Endothelial cell of umbilical vein (primary cell): Measurements from ENCODE around the gene RLF. TPM values are rescaled to one million over a fixed set of nuclear protein-coding genes. Genes with fewer than 3 reads are reported as not detected.
A peak's percentile ranks its signal among the peaks of the same experiment; 100 is the strongest.

Source experiments
- BruUV-seq: library from RNA; stranded (reverse); fragments of 400-500 nt; replicated peaks from 2 replicates; lab custom pipeline; 2021; lab: Mats Ljungman, UMichigan
- CTCF ChIA-PET: fragments of 300-600, 350-600 bp; sonication (Branson Sonifier 250); formaldehyde crosslinking; loops from one replicate; lab custom pipeline; 2021; ENCODE audit warnings: antibody characterized with exemption, inconsistent platforms; lab: Charles Lee
- POLR2A ChIA-PET: fragments of 300-600, 350-600 bp; sonication (Branson Sonifier 250); formaldehyde crosslinking; loops from one replicate; lab custom pipeline; 2021; ENCODE audit warnings: antibody characterized with exemption, inconsistent platforms; lab: Charles Lee
- DNase-seq: peaks from one replicate; pipeline ENCODE4 v3.0.0-alpha.2; 2011; ENCODE audit warnings: low read depth, low spot score
- FAIRE-seq: peaks from 2 replicates; lab custom pipeline; 2011; peaks lifted over from hg19 to GRCh38; lab: Jason Lieb, UNC
- H2AFZ ChIP-seq: 2 replicates; pipeline ENCODE4 v1.6.0; 2012; ENCODE audit warnings: low read depth, low read length, control low read depth, inconsistent platforms
- H3K27ac ChIP-seq: 2 replicates; pipeline ENCODE4 v1.5.1; 2011; ENCODE audit warnings: low read depth, mild to moderate bottlenecking, control low read depth, low read length, moderate library complexity; ENCODE audit not compliant: insufficient read depth
- H3K27me3 ChIP-seq, 2 experiments: 2 replicates each; pipeline versions ENCODE4 v1.6.0 to v1.6.1; 2011; ENCODE audit warnings: low read length in 2 of 2, mixed read lengths in 1 of 2; ENCODE audit not compliant: control insufficient read depth in 2 of 2, insufficient read depth in 2 of 2
- H3K36me3 ChIP-seq, 2 experiments: 2 replicates in 1 of 2; 3 replicates in 1 of 2; pipeline ENCODE4 v1.5.1; 2011; ENCODE audit warnings: low read length in 2 of 2, mild to moderate bottlenecking in 1 of 2, moderate library complexity in 1 of 2; ENCODE audit not compliant: control insufficient read depth in 2 of 2, insufficient read depth in 2 of 2; ENCODE audit errors: extremely low read depth in 1 of 2
- H3K4me1 ChIP-seq: 3 replicates; pipeline ENCODE4 v1.5.1; 2011; ENCODE audit warnings: mild to moderate bottlenecking, low read length; ENCODE audit not compliant: control insufficient read depth, insufficient read depth; ENCODE audit errors: extremely low read depth
- H3K4me2 ChIP-seq: 2 replicates; pipeline ENCODE4 v1.6.1; 2011; ENCODE audit warnings: low read length, control low read depth, mixed read lengths; ENCODE audit not compliant: insufficient read depth
- H3K4me3 ChIP-seq, 3 experiments: fragments of 200-600 bp in 1 of 3; sonication (generic), shearing (Covaris generic) in 1 of 3; replicated peaks in 1 of 3; 2 replicates each; pipeline ENCODE4 v1.5.1; 2011 to 2016; ENCODE audit warnings: control low read depth in 3 of 3, low read length in 3 of 3, mild to moderate bottlenecking in 2 of 3, inconsistent platforms in 1 of 3, low read depth in 1 of 3, moderate library complexity in 1 of 3; ENCODE audit not compliant: insufficient read depth in 1 of 3
- H3K79me2 ChIP-seq: 2 replicates; pipeline ENCODE4 v1.6.0; 2012; ENCODE audit warnings: low read length, inconsistent platforms; ENCODE audit not compliant: control insufficient read depth, insufficient read depth
- H3K9ac ChIP-seq: replicated peaks from 2 replicates; pipeline ENCODE3; 2011; ENCODE audit warnings: low read length, control low read depth; ENCODE audit not compliant: insufficient read depth; ENCODE audit errors: extremely low read depth
- H3K9me1 ChIP-seq: replicated peaks from 3 replicates; pipeline ENCODE4 v1.6.0; 2011; ENCODE audit warnings: mild to moderate bottlenecking, low read length; ENCODE audit not compliant: control insufficient read depth, insufficient read depth; ENCODE audit errors: extremely low read depth
- H3K9me3 ChIP-seq: replicated peaks from 2 replicates; pipeline ENCODE4 v1.5.1; 2012; ENCODE audit warnings: low read length, inconsistent platforms; ENCODE audit not compliant: control insufficient read depth, insufficient read depth
- H4K20me1 ChIP-seq: replicated peaks from 2 replicates; pipeline ENCODE3; 2011; ENCODE audit warnings: mild to moderate bottlenecking, low read length; ENCODE audit not compliant: control insufficient read depth, insufficient read depth; ENCODE audit errors: extremely low read depth
- FOS ChIP-seq: IDR thresholded peaks from 2 replicates; pipeline ENCODE4 v1.6.1; 2011; ENCODE audit warnings: mild to moderate bottlenecking, low read length, moderate library complexity, borderline replicate concordance; ENCODE audit not compliant: insufficient read depth
- GATA2 ChIP-seq: IDR thresholded peaks from 2 replicates; pipeline ENCODE4 v1.7.0; 2011; ENCODE audit warnings: low read depth, mild to moderate bottlenecking, moderate library complexity, mixed read lengths, low read length; ENCODE audit not compliant: insufficient read length, insufficient read depth
- JUN ChIP-seq: IDR thresholded peaks from 2 replicates; pipeline ENCODE4 v1.6.1; 2011; ENCODE audit warnings: borderline replicate concordance, low read depth; ENCODE audit not compliant: insufficient read length, insufficient read depth
- MYC ChIP-seq: IDR thresholded peaks from one replicate; pipeline ENCODE4 v1.6.1; 2011; ENCODE audit warnings: mild to moderate bottlenecking, low read depth, low read length
- POLR2A ChIP-seq: IDR thresholded peaks from 2 replicates; pipeline ENCODE4 v1.6.1; 2012; ENCODE audit warnings: low read depth, mild to moderate bottlenecking, control low read depth, low read length
- POLR2AphosphoS5 ChIP-seq: IDR thresholded peaks from 2 replicates; pipeline ENCODE4 v1.6.1; 2012; ENCODE audit warnings: low read depth, mild to moderate bottlenecking, control low read depth, low read length, moderate library complexity; ENCODE audit not compliant: insufficient read depth
- dilution Hi-C: fragments of 300-500 bp; cut with MboI; formaldehyde crosslinking; loops from one replicate; pipeline ENCODE4 v1.15.0; 2019; ENCODE audit warnings: low sequenced_read_pairs; ENCODE audit not compliant: extremely low pct_ligation_motif_present
- intact Hi-C: fragments of 100-400 bp; cut with micrococcal nuclease; formaldehyde crosslinking; loops from one replicate; pipeline ENCODE4 v1.10.0; 2022
- polyA plus RNA-seq, 4 experiments: library from polyadenylated mRNA; depleted of rRNA in 3 of 4; stranded (reverse) in 3 of 4; unstranded in 1 of 4; fragments of >200 nt; gene quantifications; 2 replicates each; pipeline versions ENCODE4 v1.2.1 to v1.2.3, GENCODE V29; 2011 to 2012; ENCODE audit warnings: missing spikeins in 1 of 4
- total RNA-seq: library from RNA; stranded (reverse); gene quantifications from 2 replicates; pipeline ENCODE4 v1.2.3, GENCODE V29; 2021
- TF ChIP-seq, protein P1 (sequence below), 2 donors: IDR thresholded peaks; 1 replicate in 1 of 2; 2 replicates in 1 of 2; pipeline ENCODE4 v1.5.1; 2011; ENCODE audit warnings: low read length in 2 of 2, mild to moderate bottlenecking in 2 of 2, moderate library complexity in 2 of 2, control low read depth in 1 of 2, inconsistent platforms in 1 of 2, low read depth in 1 of 2; ENCODE audit not compliant: insufficient read depth in 1 of 2; ENCODE audit errors: extremely low read depth in 1 of 2
- TF ChIP-seq, protein P2 (sequence below): IDR thresholded peaks from 2 replicates; pipeline ENCODE4 v1.6.1; 2011; ENCODE audit not compliant: insufficient read depth, insufficient read length

The RLF gene
- total and polyA plus RNA-seq, 2 donors (not counting 3 experiments of a cell fraction or from before 2014, with no cell fraction given), result 2.7 to 9.4 TPM

DNA sequence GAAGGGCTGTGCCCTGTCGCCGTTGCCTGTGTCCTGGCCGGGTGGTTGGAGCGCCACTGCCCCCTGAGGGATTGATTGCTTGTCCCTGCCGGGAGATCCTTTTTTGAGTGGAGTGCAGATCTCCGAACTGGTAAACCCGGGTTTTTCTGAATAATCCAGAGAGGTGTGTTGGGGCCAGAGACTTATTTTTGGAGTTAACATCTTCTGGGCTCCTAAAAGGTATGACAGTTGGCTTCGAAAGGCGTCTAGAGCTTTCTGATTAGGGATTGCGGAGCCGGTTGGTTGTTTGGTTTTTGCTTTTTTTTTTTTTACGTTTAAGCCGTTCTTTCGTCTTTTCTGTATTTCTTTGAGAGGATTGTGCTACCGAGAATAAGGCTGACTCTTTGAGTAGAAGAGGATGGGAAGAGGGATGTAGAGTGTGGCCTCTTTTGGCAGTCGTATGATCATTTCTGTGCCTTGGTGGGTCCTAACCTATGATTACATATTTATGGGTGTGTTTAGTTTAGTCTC is 756 bp downstream of the RLF start:
- peak; percentile 42 for DNase-seq
- Histone ChIP-seq H3K9me1 (no peaks in the 10 kb centered on the region), H3K4me3 (peak overlapping the region; percentile 66 to 93 (median 87)), H3K27me3 (peaks cover 2 to 5% of the 10 kb centered on the region in 2 experiments), H3K36me3 (no peaks in the 10 kb centered on the region), H3K9ac (peak overlapping the region; percentile 93), H3K27ac (peak overlapping the region; percentile 79), H3K4me2 (peak overlapping the region; percentile 93), H3K9me3 (no peaks in the 10 kb centered on the region), H4K20me1 (peaks cover 2% of the 10 kb centered on the region), H3K4me1 (peaks cover 15% of the 10 kb centered on the region), H2AFZ (peak overlapping the region; percentile 85), H3K79me2 (peaks cover 53% of the 10 kb centered on the region)
- ChIA-PET POLR2A (no interaction called here), CTCF (interaction anchor here (0.5 to 3.5 kb wide), 10 partner anchors 9 to 276 kb away, joined by 3 to 18 read pairs (median 6); no protein-coding TSS in a partner anchor)
- no peak for FAIRE-seq
- no TSS peak for BruUV-seq
- dilution Hi-C loops, result no loop called here
- TF ChIP-seq, protein P1, sequence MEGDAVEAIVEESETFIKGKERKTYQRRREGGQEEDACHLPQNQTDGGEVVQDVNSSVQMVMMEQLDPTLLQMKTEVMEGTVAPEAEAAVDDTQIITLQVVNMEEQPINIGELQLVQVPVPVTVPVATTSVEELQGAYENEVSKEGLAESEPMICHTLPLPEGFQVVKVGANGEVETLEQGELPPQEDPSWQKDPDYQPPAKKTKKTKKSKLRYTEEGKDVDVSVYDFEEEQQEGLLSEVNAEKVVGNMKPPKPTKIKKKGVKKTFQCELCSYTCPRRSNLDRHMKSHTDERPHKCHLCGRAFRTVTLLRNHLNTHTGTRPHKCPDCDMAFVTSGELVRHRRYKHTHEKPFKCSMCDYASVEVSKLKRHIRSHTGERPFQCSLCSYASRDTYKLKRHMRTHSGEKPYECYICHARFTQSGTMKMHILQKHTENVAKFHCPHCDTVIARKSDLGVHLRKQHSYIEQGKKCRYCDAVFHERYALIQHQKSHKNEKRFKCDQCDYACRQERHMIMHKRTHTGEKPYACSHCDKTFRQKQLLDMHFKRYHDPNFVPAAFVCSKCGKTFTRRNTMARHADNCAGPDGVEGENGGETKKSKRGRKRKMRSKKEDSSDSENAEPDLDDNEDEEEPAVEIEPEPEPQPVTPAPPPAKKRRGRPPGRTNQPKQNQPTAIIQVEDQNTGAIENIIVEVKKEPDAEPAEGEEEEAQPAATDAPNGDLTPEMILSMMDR (IDR thresholded peaks at IDR 0.05; ENCODE audit: extremely low read depth in 1 of 2, insufficient read depth in 1 of 2, low read depth in 1 of 2, low read length in 2 of 2), result peak in 1 of 2 donors; percentile 6
- TF ChIP-seq GATA2, result no peak
- intact Hi-C loops, result loop anchor here (1.0 kb wide), 1 partner anchor 96 kb away; the partner anchor contains the start of gene ZMPSTE24

DNA sequence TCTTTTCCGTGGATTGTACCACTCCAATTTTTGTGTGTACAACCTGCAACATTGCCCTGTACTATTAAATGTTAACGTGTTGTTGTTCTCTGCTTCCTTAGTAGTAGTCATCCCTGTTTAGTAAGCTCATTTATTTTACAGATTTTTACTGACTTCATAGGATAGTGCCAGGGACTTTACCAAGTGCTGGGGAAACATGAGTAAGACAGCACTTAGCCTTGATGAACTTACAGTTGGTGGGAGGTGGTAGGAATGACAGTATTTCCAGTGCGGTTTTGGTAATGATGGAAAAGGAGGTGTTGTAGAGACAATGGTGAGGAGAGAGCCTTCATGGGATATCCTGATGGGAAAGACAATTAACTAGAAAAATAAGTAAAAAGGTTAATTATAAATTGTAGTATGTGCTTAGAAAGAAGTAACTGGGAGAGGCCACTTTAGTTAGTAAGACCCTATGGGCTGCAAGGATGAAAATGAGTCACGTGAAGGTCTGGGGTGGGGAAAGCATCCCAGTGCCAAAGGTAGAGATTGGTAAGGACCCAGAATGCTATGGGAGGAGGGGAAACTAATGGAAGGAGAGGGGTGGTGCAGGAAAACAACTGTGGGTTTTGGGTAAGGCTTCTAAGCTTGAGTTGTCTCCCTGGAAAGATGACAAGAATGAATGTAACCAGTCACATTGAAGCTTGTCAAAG is 1.7 kb downstream of the RLF start:
- ChIA-PET CTCF (interaction anchor here (0.5 to 3.5 kb wide), 8 partner anchors 9 to 275 kb away, joined by 3 to 18 read pairs (median 6); no protein-coding TSS in a partner anchor), POLR2A (no interaction called here)
- peak; percentile 52 for DNase-seq
- no TSS peak for BruUV-seq
- no peak for TF ChIP-seq FOS
- TF ChIP-seq MYC, result no peak
- no peak for TF ChIP-seq JUN
- TF ChIP-seq, protein P2, sequence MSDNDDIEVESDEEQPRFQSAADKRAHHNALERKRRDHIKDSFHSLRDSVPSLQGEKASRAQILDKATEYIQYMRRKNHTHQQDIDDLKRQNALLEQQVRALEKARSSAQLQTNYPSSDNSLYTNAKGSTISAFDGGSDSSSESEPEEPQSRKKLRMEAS, result no peak
- TF ChIP-seq GATA2, result no peak
- TF ChIP-seq, protein P1 (IDR thresholded peaks at IDR 0.05; ENCODE audit: extremely low read depth in 1 of 2, insufficient read depth in 1 of 2, low read depth in 1 of 2, low read length in 2 of 2), result no peak
- no peak for TF ChIP-seq POLR2AphosphoS5
- TF ChIP-seq POLR2A, result no peak
- Histone ChIP-seq H3K9me3 (no peaks in the 10 kb centered on the region), H3K36me3 (no peaks in the 10 kb centered on the region), H3K9me1 (no peaks in the 10 kb centered on the region), H3K4me2 (peak overlapping the region; percentile 93), H3K4me1 (peaks cover 15% of the 10 kb centered on the region), H3K4me3 (peak overlapping the region; percentile 66 to 93 (median 87)), H4K20me1 (peaks cover 2% of the 10 kb centered on the region), H3K27me3 (no peaks in the 10 kb centered on the region), H3K9ac (peak overlapping the region; percentile 93), H3K79me2 (peaks cover 63% of the 10 kb centered on the region), H3K27ac (no peak overlapping the region), H2AFZ (no peak overlapping the region)
- dilution Hi-C loops, result no loop called here
- intact Hi-C loops, result no loop called here
- no peak for FAIRE-seq
